K562 (cell line): ENCODE results near the gene IL4I1. TPM values are rescaled to one million over a fixed set of nuclear protein-coding genes. Genes with fewer than 3 reads are reported as not detected.

Source experiments
- ARID1B ChIP-seq: fragments of 450-650 bp; IDR thresholded peaks from 2 replicates; pipeline ENCODE4 v1.6.1; 2016; ENCODE audit warnings: antibody characterized with exemption, mild to moderate bottlenecking, inconsistent platforms
- MTA2 ChIP-seq: fragments of 450-650 bp; IDR thresholded peaks from 2 replicates; pipeline ENCODE4 v1.6.1; 2016; ENCODE audit warnings: low read depth
- PHF20 ChIP-seq: fragments of 450-650 bp; IDR thresholded peaks from 2 replicates; pipeline ENCODE4 v1.6.1; 2018; ENCODE audit not compliant: partially characterized antibody
- WHSC1 ChIP-seq: IDR thresholded peaks from one replicate; pipeline ENCODE4 v1.6.1; 2012; ENCODE audit warnings: low read length, control low read depth, inconsistent platforms
- ZBTB1 ChIP-seq: sonication (generic); formaldehyde crosslinking; IDR thresholded peaks from 2 replicates; pipeline ENCODE4 v1.8.1; 2023; ENCODE audit warnings: missing genetic modification reagents, low read depth, mild to moderate bottlenecking, borderline replicate concordance
- polyA plus RNA-seq, 8 experiments: library from polyadenylated mRNA; depleted of rRNA in 4 of 8; stranded (reverse) in 5 of 8; unstranded in 3 of 8; fragments of >200 nt; fragmentation: Nextera tagmentation in 2 of 8; fragmentation: Illumina TruSeq in 1 of 8; extraction: Ambion mirVana in 2 of 8; extraction: Trizol in 1 of 8; gene quantifications; 2 replicates each; pipeline versions ENCODE4 v1.2.1 to v1.2.3, GENCODE V29; 2011 to 2014; ENCODE audit warnings: inconsistent platforms in 1 of 8, missing spikeins in 1 of 8
- total RNA-seq, 7 experiments: library from RNA; depleted of rRNA in 6 of 7; stranded (reverse); fragments of >200 nt in 6 of 7; fragmentation: Illumina TruSeq in 2 of 7; extraction: Trizol in 2 of 7; gene quantifications; 2 replicates each; pipeline versions ENCODE4 v1.2.1 to v1.2.3, GENCODE V29; 2011 to 2021; ENCODE audit warnings: low replicate concordance in 1 of 7
- TF ChIP-seq, protein P1 (sequence below): sonication (generic); formaldehyde crosslinking; IDR thresholded peaks from 2 replicates; pipeline ENCODE4 v1.8.0; 2023; ENCODE audit warnings: mild to moderate bottlenecking, missing genetic modification reagents
- TF ChIP-seq, protein P2 (sequence below): fragments of 450-650 bp; formaldehyde crosslinking; IDR thresholded peaks from 2 replicates; pipeline ENCODE4 v1.4.0; 2020; ENCODE audit warnings: mild to moderate bottlenecking, moderate library complexity
- TF ChIP-seq, protein P3 (sequence below): sonication (generic); formaldehyde crosslinking; IDR thresholded peaks from 2 replicates; pipeline ENCODE4 v1.9.0; 2022; ENCODE audit warnings: mild to moderate bottlenecking, missing genetic modification reagents
- TF ChIP-seq, protein P4 (sequence below): fragments of 250-450 bp; sonication (Bioruptor Pico); IDR thresholded peaks from 2 replicates; pipeline ENCODE4 v1.5.0; 2021; ENCODE audit warnings: mild to moderate bottlenecking, moderate library complexity

The IL4I1 gene
- total and polyA plus RNA-seq, 9 of the 15 experiments (the other 6 are each of a cell fraction or from before 2014, with no cell fraction given), result 0.06 to 0.95 (median 0.43) TPM; not detected in 2

DNA sequence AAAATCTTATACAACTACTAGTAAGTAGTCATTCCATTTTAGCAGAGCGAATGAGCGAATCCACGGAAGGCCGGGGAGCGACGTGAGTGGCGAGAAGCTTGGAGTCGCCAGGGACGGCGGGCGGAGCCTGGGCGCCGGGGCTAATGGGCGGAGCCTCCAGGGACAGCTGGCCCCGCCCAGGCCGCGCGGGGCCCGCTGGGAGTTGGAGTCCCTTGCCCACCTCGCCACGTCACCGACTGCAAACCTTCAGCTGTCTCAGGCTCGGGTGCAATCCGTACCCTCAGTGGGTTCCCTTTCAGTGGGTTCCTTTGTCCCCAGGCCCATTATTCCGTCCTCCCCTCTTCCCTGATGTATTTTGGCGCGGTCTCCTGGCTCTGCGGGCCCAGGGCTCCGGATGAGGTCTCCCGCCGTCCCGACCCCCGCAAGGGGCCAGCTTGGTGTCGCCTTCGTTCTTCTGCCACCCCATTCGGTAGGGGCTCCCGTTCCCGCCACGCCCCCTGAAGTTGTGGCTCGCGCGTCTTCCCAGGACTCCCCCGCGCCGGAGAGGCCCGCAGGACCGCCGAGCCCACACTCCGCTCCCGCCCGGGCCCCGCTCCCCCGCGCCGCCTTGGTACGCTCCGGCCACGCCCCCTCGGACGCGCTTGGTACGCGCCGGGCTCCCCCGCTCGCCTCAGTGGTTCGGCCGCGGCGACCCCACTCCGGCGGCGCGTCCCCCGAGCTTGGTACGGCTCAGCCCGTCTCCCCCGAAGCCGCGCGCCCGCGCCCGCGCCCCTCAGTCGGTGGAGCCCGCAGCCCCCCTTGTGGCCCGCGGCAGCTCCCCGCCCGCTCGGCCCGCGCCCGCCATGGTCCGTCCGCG lies 46.0 kb downstream of the IL4I1 start, which contains the start of gene PTOV1 (continued):
- TF ChIP-seq, protein P1, sequence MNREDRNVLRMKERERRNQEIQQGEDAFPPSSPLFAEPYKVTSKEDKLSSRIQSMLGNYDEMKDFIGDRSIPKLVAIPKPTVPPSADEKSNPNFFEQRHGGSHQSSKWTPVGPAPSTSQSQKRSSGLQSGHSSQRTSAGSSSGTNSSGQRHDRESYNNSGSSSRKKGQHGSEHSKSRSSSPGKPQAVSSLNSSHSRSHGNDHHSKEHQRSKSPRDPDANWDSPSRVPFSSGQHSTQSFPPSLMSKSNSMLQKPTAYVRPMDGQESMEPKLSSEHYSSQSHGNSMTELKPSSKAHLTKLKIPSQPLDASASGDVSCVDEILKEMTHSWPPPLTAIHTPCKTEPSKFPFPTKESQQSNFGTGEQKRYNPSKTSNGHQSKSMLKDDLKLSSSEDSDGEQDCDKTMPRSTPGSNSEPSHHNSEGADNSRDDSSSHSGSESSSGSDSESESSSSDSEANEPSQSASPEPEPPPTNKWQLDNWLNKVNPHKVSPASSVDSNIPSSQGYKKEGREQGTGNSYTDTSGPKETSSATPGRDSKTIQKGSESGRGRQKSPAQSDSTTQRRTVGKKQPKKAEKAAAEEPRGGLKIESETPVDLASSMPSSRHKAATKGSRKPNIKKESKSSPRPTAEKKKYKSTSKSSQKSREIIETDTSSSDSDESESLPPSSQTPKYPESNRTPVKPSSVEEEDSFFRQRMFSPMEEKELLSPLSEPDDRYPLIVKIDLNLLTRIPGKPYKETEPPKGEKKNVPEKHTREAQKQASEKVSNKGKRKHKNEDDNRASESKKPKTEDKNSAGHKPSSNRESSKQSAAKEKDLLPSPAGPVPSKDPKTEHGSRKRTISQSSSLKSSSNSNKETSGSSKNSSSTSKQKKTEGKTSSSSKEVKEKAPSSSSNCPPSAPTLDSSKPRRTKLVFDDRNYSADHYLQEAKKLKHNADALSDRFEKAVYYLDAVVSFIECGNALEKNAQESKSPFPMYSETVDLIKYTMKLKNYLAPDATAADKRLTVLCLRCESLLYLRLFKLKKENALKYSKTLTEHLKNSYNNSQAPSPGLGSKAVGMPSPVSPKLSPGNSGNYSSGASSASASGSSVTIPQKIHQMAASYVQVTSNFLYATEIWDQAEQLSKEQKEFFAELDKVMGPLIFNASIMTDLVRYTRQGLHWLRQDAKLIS (CRISPR knock-in tag), result peak; percentile 66
- TF ChIP-seq MTA2 (0 out of 2 replicates have a peak, but pooled peaks have one; percentile 10), ARID1B (peak; percentile 43; the same call in 1 of the 2 replicates), WHSC1 (no peak), ZBTB1 (CRISPR knock-in tag) (peak; percentile 94; the same call in 1 of the 2 replicates), PHF20 (peak; percentile 52)
- TF ChIP-seq, protein P2, sequence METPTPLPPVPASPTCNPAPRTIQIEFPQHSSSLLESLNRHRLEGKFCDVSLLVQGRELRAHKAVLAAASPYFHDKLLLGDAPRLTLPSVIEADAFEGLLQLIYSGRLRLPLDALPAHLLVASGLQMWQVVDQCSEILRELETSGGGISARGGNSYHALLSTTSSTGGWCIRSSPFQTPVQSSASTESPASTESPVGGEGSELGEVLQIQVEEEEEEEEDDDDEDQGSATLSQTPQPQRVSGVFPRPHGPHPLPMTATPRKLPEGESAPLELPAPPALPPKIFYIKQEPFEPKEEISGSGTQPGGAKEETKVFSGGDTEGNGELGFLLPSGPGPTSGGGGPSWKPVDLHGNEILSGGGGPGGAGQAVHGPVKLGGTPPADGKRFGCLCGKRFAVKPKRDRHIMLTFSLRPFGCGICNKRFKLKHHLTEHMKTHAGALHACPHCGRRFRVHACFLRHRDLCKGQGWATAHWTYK (CRISPR knock-in tag), result peak; percentile 64; the same call in 1 of the 2 replicates
- TF ChIP-seq, protein P3, sequence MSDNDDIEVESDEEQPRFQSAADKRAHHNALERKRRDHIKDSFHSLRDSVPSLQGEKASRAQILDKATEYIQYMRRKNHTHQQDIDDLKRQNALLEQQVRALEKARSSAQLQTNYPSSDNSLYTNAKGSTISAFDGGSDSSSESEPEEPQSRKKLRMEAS, result peak; percentile 63
- TF ChIP-seq, protein P4, sequence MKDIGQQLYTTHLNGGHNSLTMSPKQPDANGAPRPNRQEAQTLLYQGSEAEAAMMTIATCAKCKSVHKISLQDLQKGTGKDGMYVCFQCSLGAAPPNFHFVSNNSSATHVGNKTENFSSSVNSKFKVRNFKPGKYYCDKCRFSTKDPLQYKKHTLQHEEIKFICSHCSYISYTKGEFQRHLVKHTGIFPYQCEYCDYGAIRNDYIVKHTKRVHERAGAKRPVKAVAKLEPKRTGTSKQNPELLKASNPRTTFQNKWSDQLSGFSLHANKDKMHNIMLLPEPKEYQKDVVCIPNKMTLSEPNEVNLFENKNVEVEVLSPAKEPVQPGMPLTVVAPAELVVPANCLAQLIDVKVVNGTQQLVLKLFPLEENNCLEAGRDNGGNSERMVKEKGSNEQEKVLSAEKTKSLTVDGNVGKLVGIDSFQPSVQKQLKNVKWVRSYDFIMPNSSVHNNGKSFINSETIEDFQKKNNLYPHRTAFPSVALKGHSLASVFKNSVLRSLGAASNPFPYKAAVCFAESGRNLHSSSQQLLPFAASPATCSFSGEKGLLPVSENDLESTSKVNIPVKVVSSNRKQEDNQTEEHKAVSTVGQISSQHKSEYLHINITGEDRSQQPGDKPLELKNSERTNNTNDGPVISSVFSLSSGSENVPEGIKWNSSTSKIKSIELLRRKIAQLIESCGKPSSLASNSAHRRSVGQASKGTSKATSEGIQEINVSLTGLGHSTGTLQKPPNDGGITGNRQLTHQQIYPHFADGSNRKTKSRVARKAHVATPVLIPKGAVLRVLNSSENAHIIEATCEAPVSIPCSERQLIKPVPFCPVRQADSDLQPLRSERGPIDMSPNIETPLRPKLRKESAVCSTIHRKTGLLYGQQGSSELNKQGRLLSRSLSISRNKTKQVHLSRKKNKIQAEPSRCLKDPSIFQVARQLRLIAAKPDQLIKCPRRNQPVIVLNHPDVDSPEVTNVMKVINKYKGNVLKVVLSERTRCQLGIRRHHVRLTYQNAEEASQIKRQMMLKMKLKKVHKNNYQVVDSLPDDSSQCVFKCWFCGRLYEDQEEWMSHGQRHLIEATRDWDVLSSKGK (CRISPR knock-in tag), result no peak
